Stromal cell of bone marrow (primary cell): ENCODE measurements around the gene AMBRA1.

Experiments used
- DNase-seq: peaks from one replicate; pipeline ENCODE4 v3.0.0-alpha.2; 2012; ENCODE audit warnings: low read depth

The AMBRA1 gene

GRCh38 chr11:46508360-46508759, 85.5 kb downstream of the AMBRA1 start:
- no peak for DNase-seq

- no peak for DNase-seq
Measured at GRCh38 chr11:46506483-46506791, 87.4 kb downstream of the AMBRA1 start.

- DNase-seq: no peak
Measured at GRCh38 chr11:46505741-46506482, 87.9 kb downstream of the AMBRA1 start.

DNA sequence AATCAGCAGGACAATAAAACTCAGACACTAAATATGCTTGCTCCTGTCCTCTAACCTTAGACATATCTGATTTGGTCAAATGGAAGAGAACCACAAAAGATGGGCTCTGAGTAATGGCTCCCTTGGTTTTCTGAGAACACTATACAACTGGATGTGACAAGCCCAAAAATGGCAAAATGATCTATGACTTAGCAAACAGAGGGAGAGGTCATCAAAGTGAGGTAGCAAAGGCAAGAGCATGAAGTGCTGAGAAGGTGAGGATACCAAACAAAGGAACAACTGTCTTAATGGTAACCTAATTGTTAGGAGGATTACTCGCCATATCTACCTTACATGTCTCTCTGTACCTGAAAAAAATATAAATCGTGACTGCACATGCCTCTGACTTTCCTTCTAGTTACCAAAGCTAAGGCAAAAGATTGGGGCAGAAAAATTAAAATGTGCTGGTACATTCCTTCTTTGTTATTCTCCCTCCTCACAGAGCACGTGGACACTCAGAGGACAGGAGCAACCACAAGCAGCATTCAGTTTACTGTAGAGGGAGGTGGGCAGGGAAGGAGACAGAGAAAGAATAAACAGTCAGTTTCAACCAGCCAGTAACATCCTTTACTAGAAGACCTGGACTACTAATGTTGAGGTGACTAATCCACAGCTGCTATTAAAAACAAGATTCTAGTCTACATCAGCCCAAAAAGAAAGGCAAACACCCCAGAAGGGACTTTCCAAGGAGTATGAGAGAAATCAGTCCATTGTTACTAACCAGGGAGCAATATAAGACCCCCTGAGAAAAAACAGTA, 88.8 kb downstream of the AMBRA1 start:
- DNase-seq: no peak

DNA sequence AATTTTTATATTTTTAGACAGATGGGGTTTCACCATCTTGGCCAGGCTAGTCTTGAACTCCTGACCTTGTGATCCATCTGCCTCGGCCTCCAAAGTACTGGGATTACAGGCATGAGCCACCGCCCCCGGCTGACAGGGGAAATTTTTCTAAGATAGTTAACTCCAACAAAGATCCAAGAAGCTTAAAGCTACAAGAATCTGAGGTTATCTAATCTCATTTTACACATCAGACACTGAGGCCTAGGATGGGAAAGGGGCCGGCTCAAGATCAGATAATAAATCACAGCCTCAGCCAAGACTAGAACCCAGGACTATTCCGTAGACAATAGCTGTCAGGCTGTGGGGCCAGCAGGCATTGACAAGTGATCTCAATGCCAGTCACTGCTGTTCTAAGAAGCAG, 94.0 kb downstream of the AMBRA1 start:
- DNase-seq: no peak

- DNase-seq: no peak
Measured at GRCh38 chr11:46498968-46499367, 94.9 kb downstream of the AMBRA1 start.

GRCh38 chr11:46498179-46498578, 95.6 kb downstream of the AMBRA1 start:
- no peak for DNase-seq

DNA sequence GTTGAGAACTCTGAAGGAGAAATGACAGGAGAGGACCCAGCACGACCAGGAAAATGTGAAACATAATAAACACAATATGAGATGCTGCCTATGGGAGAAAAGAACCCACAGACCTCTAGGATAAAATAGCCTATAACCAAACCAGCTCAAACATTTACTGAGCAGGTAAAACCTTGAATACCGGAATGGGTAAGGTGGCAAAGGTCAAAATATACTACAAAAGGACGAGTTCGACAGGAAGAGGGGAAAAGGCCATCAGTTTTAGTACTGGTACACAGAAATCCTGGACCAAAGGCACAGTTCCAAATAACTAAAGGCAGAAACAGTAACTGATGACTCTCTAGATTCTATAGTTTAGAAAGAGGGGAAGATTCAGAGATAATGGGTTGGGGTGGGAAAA, 96.3 kb downstream of the AMBRA1 start:
- DNase-seq: no peak

GRCh38 chr11:46493791-46494190, 100.0 kb downstream of the AMBRA1 start:
- no peak for DNase-seq

GRCh38 chr11:46492532-46492931, 101.3 kb downstream of the AMBRA1 start:
- no peak for DNase-seq

GRCh38 chr11:46491661-46492330, 102.0 kb downstream of the AMBRA1 start:
- no peak for DNase-seq

DNA sequence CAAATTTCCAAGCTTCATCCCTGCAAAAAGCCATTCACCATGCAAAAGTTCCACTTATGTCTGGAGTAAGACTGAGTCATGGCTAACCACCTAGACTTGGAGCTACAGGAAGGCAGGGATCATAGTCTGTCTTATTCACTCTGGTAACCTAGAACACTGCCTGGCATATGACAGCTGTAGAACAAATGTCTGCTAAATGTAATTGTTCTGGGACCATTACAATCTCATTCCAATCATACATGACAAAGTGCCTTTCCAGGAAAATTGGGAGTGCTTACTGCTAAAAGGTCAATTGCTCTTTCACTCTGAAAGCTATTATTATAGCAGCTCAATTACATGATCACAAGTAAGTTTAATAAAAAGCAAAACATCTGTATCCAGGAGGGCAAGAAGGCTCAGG, 103.2 kb downstream of the AMBRA1 start:
- no peak for DNase-seq

GRCh38 chr11:46489656-46490560, 103.9 kb downstream of the AMBRA1 start:
- no peak for DNase-seq

- DNase-seq: no peak
Measured at GRCh38 chr11:46485856-46486443, 107.9 kb downstream of the AMBRA1 start.

DNA sequence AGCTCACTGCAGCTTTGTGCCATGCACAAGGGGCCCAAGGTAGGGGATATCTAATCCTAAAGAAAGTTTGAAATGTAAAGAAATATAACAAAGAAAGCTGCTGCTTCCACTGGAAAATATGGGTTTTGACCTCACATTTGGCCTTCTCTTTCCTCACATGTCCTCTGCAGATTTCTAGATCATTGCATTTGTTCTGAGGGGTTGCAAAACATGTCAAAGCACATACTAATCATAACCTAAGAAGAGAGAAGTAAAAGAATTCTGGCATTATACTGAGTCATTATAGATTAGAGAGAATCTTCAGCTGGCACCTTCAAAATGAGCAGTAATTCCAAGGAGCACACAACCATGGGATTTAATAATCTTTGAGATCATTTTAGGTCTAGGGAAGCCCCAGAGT, 109.7 kb downstream of the AMBRA1 start:
- no peak for DNase-seq

DNA sequence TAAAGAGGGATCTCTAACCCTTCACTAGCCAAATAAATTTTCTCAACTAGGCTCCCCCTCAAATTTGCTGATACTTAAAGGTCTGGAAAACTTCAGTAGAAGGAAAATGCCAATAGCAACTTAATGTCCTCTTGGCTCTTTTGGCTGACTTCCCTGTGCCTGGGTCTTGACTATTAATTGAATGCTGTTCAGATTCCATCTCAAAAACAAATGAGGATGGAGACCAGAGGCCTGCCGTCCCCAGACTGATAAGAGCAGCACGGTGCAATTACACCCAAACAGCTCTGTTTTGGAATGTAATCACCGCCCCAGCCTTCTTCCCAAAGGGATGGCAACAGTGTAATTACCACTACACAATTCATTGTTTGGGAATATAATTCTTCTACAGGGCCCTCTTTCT, 112.9 kb downstream of the AMBRA1 start:
- DNase-seq: no peak

DNA sequence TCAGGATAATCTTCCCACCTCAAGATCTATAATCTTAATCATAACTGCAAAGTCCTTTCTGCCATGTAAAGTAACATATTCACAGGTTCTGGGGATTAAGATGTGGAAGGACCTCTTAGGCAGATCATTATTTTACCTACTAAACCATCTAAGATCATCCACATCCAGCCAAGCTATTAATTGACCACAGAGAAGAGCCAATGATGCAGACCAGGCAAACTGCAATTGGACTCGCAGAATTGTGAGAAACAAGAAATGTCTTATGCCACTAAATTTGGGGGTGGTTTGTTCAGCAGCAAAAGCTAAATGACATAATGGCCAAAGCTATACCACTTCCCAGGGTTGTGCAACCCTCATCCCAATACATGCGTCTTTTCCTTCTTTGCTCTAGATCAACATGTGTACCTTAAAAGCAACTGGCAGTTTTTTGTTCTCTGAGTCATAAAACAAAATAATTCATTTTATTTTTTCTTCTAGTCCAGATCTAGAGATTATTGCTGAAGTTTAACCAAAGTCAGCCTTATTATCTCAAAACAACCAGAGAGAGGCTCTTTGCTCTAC, 113.6 kb downstream of the AMBRA1 start:
- DNase-seq: no peak

DNA sequence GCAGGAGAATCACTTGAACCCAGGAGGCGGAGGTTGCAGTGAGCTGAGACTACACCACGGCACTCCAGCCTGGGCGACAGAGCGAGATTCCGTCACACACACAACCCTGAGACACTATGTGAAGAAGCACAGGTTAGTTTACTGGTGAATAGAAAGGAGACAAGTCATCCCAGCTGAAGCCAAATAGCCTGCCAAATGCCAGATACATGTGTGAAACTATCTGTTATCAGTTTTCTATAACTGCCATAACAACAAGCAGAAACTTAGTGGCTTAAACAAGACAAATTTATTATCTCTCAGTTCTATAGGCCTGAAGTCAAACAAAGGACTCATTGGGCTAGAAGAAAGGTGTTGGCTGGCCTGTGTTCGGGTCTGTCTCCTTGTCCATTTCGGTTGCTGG, 114.2 kb downstream of the AMBRA1 start:
- no peak for DNase-seq

- no peak for DNase-seq
Measured at GRCh38 chr11:46478196-46478595, 115.6 kb downstream of the AMBRA1 start.

GRCh38 chr11:46477136-46477535, 116.7 kb downstream of the AMBRA1 start:
- DNase-seq: no peak

DNA sequence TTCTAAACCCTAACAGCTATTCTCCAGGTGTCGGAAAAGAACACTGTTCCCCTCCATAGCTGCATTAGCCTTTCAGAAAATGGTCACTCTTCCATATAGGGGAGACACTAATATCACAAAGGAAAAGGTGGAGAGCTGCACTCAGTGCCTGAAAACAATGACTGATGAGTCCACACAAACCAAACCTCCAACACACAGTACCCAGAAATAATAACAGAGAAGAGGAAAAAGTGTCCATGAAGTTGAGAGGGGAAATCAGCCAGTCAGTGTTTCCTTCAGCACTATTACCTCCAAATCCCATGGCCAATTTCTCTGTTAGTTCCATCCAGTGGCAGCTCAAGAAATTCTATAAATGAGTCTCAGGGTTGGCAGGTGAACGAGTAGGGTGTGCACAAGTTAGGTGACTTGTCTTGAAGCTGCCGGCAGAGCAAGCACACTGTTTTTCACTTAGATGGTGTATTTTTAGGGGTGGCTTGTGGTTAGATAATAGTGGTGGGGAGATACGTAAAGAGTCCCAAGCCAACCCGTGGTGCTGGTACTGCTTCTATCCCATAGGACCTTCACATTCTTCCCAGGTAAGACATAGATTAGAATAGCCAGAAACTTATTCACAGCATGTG, 117.8 kb downstream of the AMBRA1 start:
- DNase-seq: no peak
